ENCODE results near the gene MRGPRD.

DNA sequence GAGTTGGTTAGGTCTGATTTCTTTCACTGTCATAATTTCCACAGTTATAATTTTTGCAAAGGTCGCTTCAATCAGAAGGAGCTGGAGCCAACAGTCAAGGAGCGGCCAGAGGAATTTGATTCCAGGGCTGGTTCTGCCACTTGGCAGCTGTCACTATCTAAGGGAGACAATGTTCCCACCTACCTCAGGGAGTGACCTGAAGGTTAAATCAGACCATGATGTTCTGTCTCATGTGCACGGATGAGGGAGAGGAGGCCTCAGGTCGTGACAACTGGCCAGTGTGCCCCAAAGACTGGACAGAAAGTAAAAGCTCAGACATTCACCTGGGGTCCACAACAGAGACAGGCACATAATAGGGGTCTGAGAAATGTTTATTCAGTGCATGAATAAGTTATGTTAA lies 7.6 kb downstream of the MRGPRD start:
- TF ChIP-seq POLR2A (IDR thresholded peaks at IDR 0.05), result no peak
- TF ChIP-seq POLR2AphosphoS5 (IDR thresholded peaks at IDR 0.05), result no peak
- no peak for TF ChIP-seq EP300 (IDR thresholded peaks at IDR 0.05)

Measured in suprapubic skin (tissue), 4 donors.